ENCODE data around the gene MAP3K7CL.

The MAP3K7CL gene

GRCh38 chr21:29130270-29130969 lies at the start of gene MAP3K7CL:
Gene MAP3K7CL (plus strand): TSS chr21:29130644. CDS start chr21:29133345, 2,701 bp downstream.
- no peak within 1 kb of the TSS for H3K4me3 ChIP-seq (ENCODE audit: low read depth, low read length)
- DNase-seq (ENCODE audit: low read depth) = no peak
- TF ChIP-seq CTCF (IDR thresholded peaks at IDR 0.05; ENCODE audit: low read depth, low read length, missing control alignments) = no peak

- H3K4me3 ChIP-seq (ENCODE audit: low read depth, low read length) = no peak overlapping the region
- no peak for DNase-seq (ENCODE audit: low read depth)
Observed at GRCh38 chr21:29082046-29082815, 48.2 kb upstream of the MAP3K7CL start.

GRCh38 chr21:29083306-29083705 lies 47.1 kb upstream of the MAP3K7CL start:
- TF ChIP-seq CTCF (IDR thresholded peaks at IDR 0.05; ENCODE audit: low read depth, low read length, missing control alignments) = no peak
- DNase-seq (ENCODE audit: low read depth) = no peak
- H3K4me3 ChIP-seq (ENCODE audit: low read depth, low read length) = no peak overlapping the region

More at GRCh38 chr21:29082046-29082815, 48.2 kb upstream of the MAP3K7CL start:
- no peak for TF ChIP-seq CTCF (IDR thresholded peaks at IDR 0.05; ENCODE audit: low read depth, low read length, missing control alignments)

GRCh38 chr21:29084372-29084771 lies 46.1 kb upstream of the MAP3K7CL start:
- no peak for DNase-seq (ENCODE audit: low read depth)
- no peak for TF ChIP-seq CTCF (IDR thresholded peaks at IDR 0.05; ENCODE audit: low read depth, low read length, missing control alignments)

GRCh38 chr21:29085106-29085752 lies 45.2 kb upstream of the MAP3K7CL start:
- TF ChIP-seq CTCF (IDR thresholded peaks at IDR 0.05; ENCODE audit: low read depth, low read length, missing control alignments) = no peak

More at GRCh38 chr21:29084372-29084771, 46.1 kb upstream of the MAP3K7CL start:
- no peak overlapping the region for H3K4me3 ChIP-seq (ENCODE audit: low read depth, low read length)

GRCh38 chr21:29091033-29091432 lies 39.4 kb upstream of the MAP3K7CL start:
- no peak for TF ChIP-seq CTCF (IDR thresholded peaks at IDR 0.05; ENCODE audit: low read depth, low read length, missing control alignments)
- H3K4me3 ChIP-seq (ENCODE audit: low read depth, low read length) = no peak overlapping the region
- no peak for DNase-seq (ENCODE audit: low read depth)

More at GRCh38 chr21:29085106-29085752, 45.2 kb upstream of the MAP3K7CL start:
- no peak for DNase-seq (ENCODE audit: low read depth)
- no peak overlapping the region for H3K4me3 ChIP-seq (ENCODE audit: low read depth, low read length)

All from GM12864 (cell line).